Measurements from ENCODE around the gene NPTN.

DNA sequence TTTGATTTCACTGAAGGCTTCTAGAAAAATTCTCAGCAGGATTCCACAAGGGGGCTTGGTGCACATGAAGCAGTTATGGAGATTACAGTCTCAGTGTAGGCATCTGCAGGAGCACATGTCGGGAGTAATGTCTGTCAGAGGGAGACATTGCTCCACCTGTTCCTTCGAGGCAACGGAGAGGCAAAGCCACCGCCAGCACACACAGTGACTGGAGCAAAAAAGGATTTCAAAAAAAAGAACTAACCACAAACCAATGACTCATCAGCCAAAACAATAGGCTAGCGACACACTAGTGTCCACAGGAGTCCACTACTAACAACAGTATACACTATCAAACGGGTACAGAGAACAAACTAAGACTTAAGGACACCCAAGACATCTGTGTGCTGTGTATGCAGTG, 68.9 kb downstream of the NPTN start:
- TF ChIP-seq, protein P1, sequence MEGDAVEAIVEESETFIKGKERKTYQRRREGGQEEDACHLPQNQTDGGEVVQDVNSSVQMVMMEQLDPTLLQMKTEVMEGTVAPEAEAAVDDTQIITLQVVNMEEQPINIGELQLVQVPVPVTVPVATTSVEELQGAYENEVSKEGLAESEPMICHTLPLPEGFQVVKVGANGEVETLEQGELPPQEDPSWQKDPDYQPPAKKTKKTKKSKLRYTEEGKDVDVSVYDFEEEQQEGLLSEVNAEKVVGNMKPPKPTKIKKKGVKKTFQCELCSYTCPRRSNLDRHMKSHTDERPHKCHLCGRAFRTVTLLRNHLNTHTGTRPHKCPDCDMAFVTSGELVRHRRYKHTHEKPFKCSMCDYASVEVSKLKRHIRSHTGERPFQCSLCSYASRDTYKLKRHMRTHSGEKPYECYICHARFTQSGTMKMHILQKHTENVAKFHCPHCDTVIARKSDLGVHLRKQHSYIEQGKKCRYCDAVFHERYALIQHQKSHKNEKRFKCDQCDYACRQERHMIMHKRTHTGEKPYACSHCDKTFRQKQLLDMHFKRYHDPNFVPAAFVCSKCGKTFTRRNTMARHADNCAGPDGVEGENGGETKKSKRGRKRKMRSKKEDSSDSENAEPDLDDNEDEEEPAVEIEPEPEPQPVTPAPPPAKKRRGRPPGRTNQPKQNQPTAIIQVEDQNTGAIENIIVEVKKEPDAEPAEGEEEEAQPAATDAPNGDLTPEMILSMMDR (IDR thresholded peaks at IDR 0.05; ENCODE audit: insufficient read depth, low read length, poor library complexity, severe bottlenecking) = no peak
- TF ChIP-seq EZH2phosphoT487 (conservative IDR thresholded peaks at IDR 0.05; ENCODE audit: low read length) = no peak

All from SU-DHL-6 (cell line).